ENCODE data around the gene CACNA1D.

Gene CACNA1D

GRCh38 chr3:53498806-53499641 is 4.6 kb downstream of the CACNA1D start:
- peaks cover 17% of the 10 kb centered on the region for H3K4me1 ChIP-seq (ENCODE audit: control insufficient read depth, insufficient read depth, low read depth, low read length)
- no peaks in the 10 kb centered on the region for H3K79me1 ChIP-seq (replicated peaks; ENCODE audit: low read length, poor library complexity, severe bottlenecking)
- H4K91ac ChIP-seq (ENCODE audit: low read length), result no peak overlapping the region
- no peak overlapping the region for H3K4me2 ChIP-seq (ENCODE audit: low read length, poor library complexity, severe bottlenecking)
- no peak overlapping the region for H2AK5ac ChIP-seq (ENCODE audit: low read length, severe bottlenecking)
- peaks cover 25 to 61% of the 10 kb centered on the region in 2 experiments for H3K27me3 ChIP-seq (ENCODE audit: control insufficient read depth in 1 of 2, insufficient read depth in 1 of 2, low read length in 2 of 2)
- H3K27ac ChIP-seq (ENCODE audit: low read length, poor library complexity, severe bottlenecking), result no peak overlapping the region
- no peak overlapping the region for H2BK12ac ChIP-seq (ENCODE audit: low read length in 2 of 2)
- H3K14ac ChIP-seq (ENCODE audit: low read length in 2 of 2), result no peak overlapping the region
- H2BK5ac ChIP-seq (ENCODE audit: low read depth, low read length, poor library complexity, severe bottlenecking), result no peak overlapping the region
- H3K18ac ChIP-seq (ENCODE audit: low read depth in 1 of 2, low read length in 2 of 2), result no peak overlapping the region
- no peak overlapping the region for H4K8ac ChIP-seq (ENCODE audit: low read length)
- no peaks in the 10 kb centered on the region for H3K9me3 ChIP-seq (ENCODE audit: control insufficient read depth, low read length)
- no peak overlapping the region for H3K4ac ChIP-seq (ENCODE audit: low read depth in 1 of 2, low read length in 2 of 2)
- no peak overlapping the region for H2BK15ac ChIP-seq (ENCODE audit: low read depth, poor library complexity, severe bottlenecking)
- no peaks in the 10 kb centered on the region for H3K36me3 ChIP-seq (ENCODE audit: control insufficient read depth in 1 of 2, insufficient read depth in 2 of 2, low read depth in 1 of 2, low read length in 2 of 2)
- no peak for DNase-seq
- WGBS, result 48% methylated on average over 7 of the region's 8 CpGs
- no peak overlapping the region for H3K4me3 ChIP-seq (ENCODE audit: insufficient read depth in 1 of 2, low read depth in 1 of 2, low read length in 2 of 2)
- no peak overlapping the region for H2AFZ ChIP-seq (ENCODE audit: low read depth, low read length)
- H2BK120ac ChIP-seq (ENCODE audit: low read depth, low read length), result no peak overlapping the region
- H3K9ac ChIP-seq (ENCODE audit: low read length), result no peak overlapping the region
- no peak overlapping the region for H3K23ac ChIP-seq (ENCODE audit: low read length in 2 of 2)

- H3K4me2 ChIP-seq (ENCODE audit: low read length, poor library complexity, severe bottlenecking), result no peak overlapping the region
- H3K14ac ChIP-seq (ENCODE audit: low read length in 2 of 2), result no peak overlapping the region
- WGBS, result 62% methylated on average over 2 of the region's 7 CpGs
- H4K91ac ChIP-seq (ENCODE audit: low read length), result no peak overlapping the region
- no peaks in the 10 kb centered on the region for H3K79me1 ChIP-seq (replicated peaks; ENCODE audit: low read length, poor library complexity, severe bottlenecking)
- H2AK5ac ChIP-seq (ENCODE audit: low read length, severe bottlenecking), result no peak overlapping the region
- H3K23ac ChIP-seq (ENCODE audit: low read length in 2 of 2), result no peak overlapping the region
- peaks cover 10% of the 10 kb centered on the region for H3K4me1 ChIP-seq (ENCODE audit: control insufficient read depth, insufficient read depth, low read depth, low read length)
- H2BK120ac ChIP-seq (ENCODE audit: low read depth, low read length), result no peak overlapping the region
- H3K9ac ChIP-seq (ENCODE audit: low read length), result no peak overlapping the region
- no peak overlapping the region for H2BK12ac ChIP-seq (ENCODE audit: low read length in 2 of 2)
- no peak overlapping the region for H3K27ac ChIP-seq (ENCODE audit: low read length, poor library complexity, severe bottlenecking)
- H3K36me3 ChIP-seq (ENCODE audit: control insufficient read depth in 1 of 2, insufficient read depth in 2 of 2, low read depth in 1 of 2, low read length in 2 of 2), result no peaks in the 10 kb centered on the region
- H3K4ac ChIP-seq (ENCODE audit: low read depth in 1 of 2, low read length in 2 of 2), result no peak overlapping the region
- H2AFZ ChIP-seq (ENCODE audit: low read depth, low read length), result no peak overlapping the region
- no peak for DNase-seq
- no peaks in the 10 kb centered on the region for H3K9me3 ChIP-seq (ENCODE audit: control insufficient read depth, low read length)
- H2BK5ac ChIP-seq (ENCODE audit: low read depth, low read length, poor library complexity, severe bottlenecking), result no peak overlapping the region
- H2BK15ac ChIP-seq (ENCODE audit: low read depth, poor library complexity, severe bottlenecking), result no peak overlapping the region
- no peak overlapping the region for H3K4me3 ChIP-seq (ENCODE audit: insufficient read depth in 1 of 2, low read depth in 1 of 2, low read length in 2 of 2)
- no peak overlapping the region for H4K8ac ChIP-seq (ENCODE audit: low read length)
- H3K18ac ChIP-seq (ENCODE audit: low read depth in 1 of 2, low read length in 2 of 2), result no peak overlapping the region
- peaks cover 21 to 56% of the 10 kb centered on the region in 2 experiments for H3K27me3 ChIP-seq (ENCODE audit: control insufficient read depth in 1 of 2, insufficient read depth in 1 of 2, low read length in 2 of 2)
Observed at GRCh38 chr3:53500165-53500777, 5.9 kb downstream of the CACNA1D start.

- no peak for DNase-seq
- Histone ChIP-seq H3K18ac (ENCODE audit: low read depth in 1 of 2, low read length in 2 of 2) (no peak overlapping the region), H3K79me1 (replicated peaks; ENCODE audit: low read length, poor library complexity, severe bottlenecking) (no peaks in the 10 kb centered on the region), H3K27ac (ENCODE audit: low read length, poor library complexity, severe bottlenecking) (no peak overlapping the region), H4K8ac (ENCODE audit: low read length) (no peak overlapping the region), H3K4me2 (ENCODE audit: low read length, poor library complexity, severe bottlenecking) (no peak overlapping the region), H3K9ac (ENCODE audit: low read length) (no peak overlapping the region), H2BK15ac (ENCODE audit: low read depth, poor library complexity, severe bottlenecking) (no peak overlapping the region), H3K4me1 (ENCODE audit: control insufficient read depth, insufficient read depth, low read depth, low read length) (peaks cover under 1% of the 10 kb centered on the region), H2AK5ac (ENCODE audit: low read length, severe bottlenecking) (no peak overlapping the region), H2BK5ac (ENCODE audit: low read depth, low read length, poor library complexity, severe bottlenecking) (no peak overlapping the region), H2BK120ac (ENCODE audit: low read depth, low read length) (no peak overlapping the region), H3K36me3 (ENCODE audit: control insufficient read depth in 1 of 2, insufficient read depth in 2 of 2, low read depth in 1 of 2, low read length in 2 of 2) (no peaks in the 10 kb centered on the region), H3K14ac (ENCODE audit: low read length in 2 of 2) (no peak overlapping the region), H3K4me3 (ENCODE audit: insufficient read depth in 1 of 2, low read depth in 1 of 2, low read length in 2 of 2) (no peak overlapping the region), H2AFZ (ENCODE audit: low read depth, low read length) (no peak overlapping the region), H2BK12ac (ENCODE audit: low read length in 2 of 2) (no peak overlapping the region), H4K91ac (ENCODE audit: low read length) (no peak overlapping the region), H3K9me3 (ENCODE audit: control insufficient read depth, low read length) (no peaks in the 10 kb centered on the region), H3K23ac (ENCODE audit: low read length in 2 of 2) (no peak overlapping the region), H3K27me3 (ENCODE audit: control insufficient read depth in 1 of 2, insufficient read depth in 1 of 2, low read length in 2 of 2) (peaks cover 15 to 47% of the 10 kb centered on the region in 2 experiments), H3K4ac (ENCODE audit: low read depth in 1 of 2, low read length in 2 of 2) (no peak overlapping the region)
- 82% methylated on average over 7 of the region's 8 CpGs for WGBS
Observed at GRCh38 chr3:53501178-53501577, 6.8 kb downstream of the CACNA1D start.

- H3K36me3 ChIP-seq (ENCODE audit: control insufficient read depth in 1 of 2, insufficient read depth in 2 of 2, low read depth in 1 of 2, low read length in 2 of 2), result no peaks in the 10 kb centered on the region
- no peak overlapping the region for H3K14ac ChIP-seq (ENCODE audit: low read length in 2 of 2)
- H3K27me3 ChIP-seq (ENCODE audit: control insufficient read depth in 1 of 2, insufficient read depth in 1 of 2, low read length in 2 of 2), result peaks cover 3 to 32% of the 10 kb centered on the region in 2 experiments
- no peak overlapping the region for H3K4ac ChIP-seq (ENCODE audit: low read depth in 1 of 2, low read length in 2 of 2)
- H2BK120ac ChIP-seq (ENCODE audit: low read depth, low read length), result no peak overlapping the region
- no peak overlapping the region for H2BK5ac ChIP-seq (ENCODE audit: low read depth, low read length, poor library complexity, severe bottlenecking)
- 78% methylated on average over 4 of the region's 4 CpGs for WGBS
- H4K8ac ChIP-seq (ENCODE audit: low read length), result no peak overlapping the region
- H4K91ac ChIP-seq (ENCODE audit: low read length), result no peak overlapping the region
- no peak overlapping the region for H3K9ac ChIP-seq (ENCODE audit: low read length)
- H3K4me1 ChIP-seq (ENCODE audit: control insufficient read depth, insufficient read depth, low read depth, low read length), result no peaks in the 10 kb centered on the region
- H2AK5ac ChIP-seq (ENCODE audit: low read length, severe bottlenecking), result no peak overlapping the region
- no peak overlapping the region for H3K18ac ChIP-seq (ENCODE audit: low read depth in 1 of 2, low read length in 2 of 2)
- no peak overlapping the region for H3K27ac ChIP-seq (ENCODE audit: low read length, poor library complexity, severe bottlenecking)
- H2BK12ac ChIP-seq (ENCODE audit: low read length in 2 of 2), result no peak overlapping the region
- no peak overlapping the region for H3K4me3 ChIP-seq (ENCODE audit: insufficient read depth in 1 of 2, low read depth in 1 of 2, low read length in 2 of 2)
- no peak overlapping the region for H3K4me2 ChIP-seq (ENCODE audit: low read length, poor library complexity, severe bottlenecking)
- H2AFZ ChIP-seq (ENCODE audit: low read depth, low read length), result no peak overlapping the region
- DNase-seq, result no peak
- no peak overlapping the region for H3K23ac ChIP-seq (ENCODE audit: low read length in 2 of 2)
- no peaks in the 10 kb centered on the region for H3K9me3 ChIP-seq (ENCODE audit: control insufficient read depth, low read length)
- H2BK15ac ChIP-seq (ENCODE audit: low read depth, poor library complexity, severe bottlenecking), result no peak overlapping the region
- no peaks in the 10 kb centered on the region for H3K79me1 ChIP-seq (replicated peaks; ENCODE audit: low read length, poor library complexity, severe bottlenecking)
Observed at GRCh38 chr3:53502737-53503136, 8.3 kb downstream of the CACNA1D start.

All from mesenchymal stem cell (in vitro differentiated cells and primary cell).